SK-N-SH (cell line): ENCODE measurements around the gene CEP295NL. TPM values are rescaled to one million over a fixed set of nuclear protein-coding genes. Genes with fewer than 3 reads are reported as not detected.

ENCODE experiments used
- CTCF ChIA-PET: fragments of 300-600, 350-600 bp; formaldehyde crosslinking; extraction: SDS; loops from one replicate; lab custom pipeline; 2021; lab: Yijun Ruan, JAX
- POLR2A ChIA-PET: fragments of 350-600 bp; sonication (Branson Sonifier 250); formaldehyde crosslinking; extraction: SDS; loops from one replicate; lab custom pipeline; 2020; ENCODE audit warnings: antibody characterized with exemption, inconsistent platforms; lab: Yijun Ruan, JAX
- DNase-seq: peaks from one replicate; pipeline ENCODE4 v3.0.0; 2012
- H2AFZ ChIP-seq: fragments of 200-600 bp; sonication (generic); 2 replicates; pipeline ENCODE4 v1.8.1; 2016; ENCODE audit warnings: antibody characterized with exemption, mild to moderate bottlenecking, low read depth
- H3F3A ChIP-seq: fragments of 200-600 bp; sonication (generic); replicated peaks from 2 replicates; pipeline ENCODE3; 2016; ENCODE audit warnings: antibody characterized with exemption, mild to moderate bottlenecking; ENCODE audit not compliant: insufficient read depth
- H3K27ac ChIP-seq, 2 experiments: fragments of 200-500 bp in 1 of 2; fragments of 200-600 bp in 1 of 2; sonication (Bioruptor generic) in 1 of 2; sonication (generic), shearing (Covaris generic) in 1 of 2; 2 replicates each; pipeline versions ENCODE4 v1.5.1 to v1.6.1; 2014 to 2016; ENCODE audit warnings: low read depth in 2 of 2, inconsistent platforms in 1 of 2, low read length in 1 of 2, mild to moderate bottlenecking in 1 of 2, mixed read lengths in 1 of 2
- H3K27me3 ChIP-seq: fragments of 200-600 bp; sonication (generic), shearing (Covaris generic); 2 replicates; pipeline ENCODE4 v1.6.1; 2016; ENCODE audit warnings: mixed run types; ENCODE audit not compliant: insufficient read depth
- H3K36me3 ChIP-seq, 2 experiments: fragments of 200-500 bp in 1 of 2; fragments of 200-600 bp in 1 of 2; sonication (Bioruptor generic) in 1 of 2; sonication (generic) in 1 of 2; replicated peaks in 1 of 2; 2 replicates each; pipeline versions ENCODE3 to v1.5.1; 2014 to 2016; ENCODE audit warnings: low read length in 1 of 2, mild to moderate bottlenecking in 1 of 2; ENCODE audit not compliant: insufficient read depth in 2 of 2, control insufficient read depth in 1 of 2
- H3K4me1 ChIP-seq, 2 experiments: fragments of 200-500 bp in 1 of 2; fragments of 200-600 bp in 1 of 2; sonication (Bioruptor generic) in 1 of 2; sonication (generic), shearing (Covaris generic) in 1 of 2; 2 replicates each; pipeline versions ENCODE4 v1.5.1 to v1.6.1; 2014 to 2016; ENCODE audit warnings: low read depth in 1 of 2, low read length in 1 of 2, mixed run types in 1 of 2; ENCODE audit not compliant: insufficient read depth in 2 of 2, control insufficient read depth in 1 of 2
- H3K4me2 ChIP-seq: fragments of 200-600 bp; sonication (generic), shearing (Covaris generic); 2 replicates; pipeline ENCODE4 v1.6.1; 2017; ENCODE audit warnings: mixed run types
- H3K4me3 ChIP-seq, 2 experiments: fragments of 200-500 bp in 1 of 2; fragments of 200-600 bp in 1 of 2; sonication (Bioruptor generic) in 1 of 2; sonication (generic), shearing (Covaris generic) in 1 of 2; 2 replicates each; pipeline versions ENCODE4 v1.5.1 to v1.8.1; 2014 to 2016; ENCODE audit warnings: low read depth in 2 of 2, inconsistent platforms in 1 of 2, low read length in 1 of 2, mild to moderate bottlenecking in 1 of 2, mixed read lengths in 1 of 2, moderate library complexity in 1 of 2
- H3K79me2 ChIP-seq: fragments of 200-600 bp; sonication (generic); 2 replicates; pipeline ENCODE4 v1.8.1; 2017; ENCODE audit warnings: mild to moderate bottlenecking; ENCODE audit not compliant: insufficient read depth
- H3K9ac ChIP-seq: fragments of 200-600 bp; sonication (generic); 2 replicates; pipeline ENCODE4 v1.6.1; 2017; ENCODE audit warnings: mixed run types
- H3K9me2 ChIP-seq: fragments of 200-600 bp; sonication (generic); 2 replicates; pipeline ENCODE4 v1.6.1; 2017; ENCODE audit warnings: mixed run types
- H3K9me3 ChIP-seq: fragments of 200-600 bp; sonication (generic); 2 replicates; pipeline ENCODE4 v1.6.1; 2017; ENCODE audit warnings: mixed run types, mild to moderate bottlenecking, moderate library complexity
- H4K20me1 ChIP-seq: fragments of 200-600 bp; sonication (generic); 2 replicates; pipeline ENCODE4 v1.6.1; 2017; ENCODE audit warnings: mild to moderate bottlenecking, mixed run types; ENCODE audit not compliant: insufficient read depth
- FOXM1 ChIP-seq: IDR thresholded peaks from 2 replicates; pipeline ENCODE4 v1.4.0; 2012; ENCODE audit warnings: low read depth, mild to moderate bottlenecking
- NRF1 ChIP-seq: IDR thresholded peaks from 2 replicates; pipeline ENCODE4 v1.6.1; 2012; ENCODE audit warnings: low read depth, mild to moderate bottlenecking, low read length
- RXRA ChIP-seq: IDR thresholded peaks from 2 replicates; pipeline ENCODE4 v1.4.0; 2012; ENCODE audit warnings: low read depth, mild to moderate bottlenecking, borderline replicate concordance
- SMC3 ChIP-seq: IDR thresholded peaks from 2 replicates; pipeline ENCODE4 v1.6.1; 2012; ENCODE audit warnings: low read depth, low read length, improper control_type of control experiment
- TCF12 ChIP-seq: IDR thresholded peaks from 2 replicates; pipeline ENCODE4 v1.4.0; 2012
- WGBS: methylation state at CpG from one replicate; pipeline ENCODE4 v1.1.6; 2017; ENCODE audit warnings: low lambda C conversion rate; 5-methylcytosine and 5-hydroxymethylcytosine counted together
- polyA plus RNA-seq, 3 experiments: library from polyadenylated mRNA; depleted of rRNA; stranded (reverse); fragments of >200 nt; gene quantifications; 2 replicates each; pipeline ENCODE4 v1.2.3, GENCODE V29; 2012
- TF ChIP-seq, protein P1 (sequence below): fragments of 200-600 bp; sonication (generic); IDR thresholded peaks from 2 replicates; pipeline ENCODE4 v1.6.1; 2017; ENCODE audit warnings: antibody characterized with exemption, mild to moderate bottlenecking, moderate library complexity
- TF ChIP-seq, protein P2 (sequence below): IDR thresholded peaks from 2 replicates; pipeline ENCODE4 v1.4.0; 2012; ENCODE audit warnings: low read depth, borderline replicate concordance

Gene CEP295NL
- polyA plus RNA-seq, 1 of the 3 experiments (the other 2 are of a cell fraction): 0.35 TPM

DNA sequence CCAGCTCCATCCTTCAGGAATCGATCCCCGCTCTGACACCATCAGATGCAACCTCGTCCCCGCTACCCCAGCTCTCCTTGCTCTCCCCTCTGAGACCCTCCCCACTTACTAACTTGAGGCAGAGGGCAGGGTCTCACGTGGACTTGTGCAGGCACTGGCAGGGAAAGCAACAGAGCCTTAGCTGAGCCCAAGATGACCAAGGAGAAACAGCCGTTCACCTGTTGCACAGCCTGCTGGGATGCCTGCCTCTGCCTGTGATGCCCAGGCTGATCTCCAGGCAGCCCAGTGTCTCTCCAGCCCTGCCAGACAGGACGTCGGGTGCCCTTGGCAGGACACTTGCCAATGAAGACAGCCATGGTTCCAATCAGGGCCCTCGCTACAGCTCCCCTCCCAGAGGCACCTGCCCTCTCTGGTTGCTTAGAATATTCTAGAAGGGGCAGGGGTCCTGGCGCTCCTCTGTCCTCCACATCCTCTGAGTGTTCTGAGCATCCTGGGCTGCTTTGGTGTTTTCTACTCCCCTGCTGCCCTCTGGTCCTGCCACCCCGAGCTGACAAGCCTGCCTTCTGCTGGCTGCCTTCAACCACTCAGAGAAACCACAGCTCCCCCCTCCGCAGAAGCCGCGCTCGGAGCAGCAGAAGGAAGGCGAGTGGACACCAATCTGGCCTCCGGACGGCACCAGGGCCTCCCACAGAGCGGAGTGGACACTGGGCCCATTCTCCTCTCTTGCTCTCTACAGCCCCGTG lies 6.7 kb downstream of the CEP295NL start (continued):
- TF ChIP-seq, protein P1, sequence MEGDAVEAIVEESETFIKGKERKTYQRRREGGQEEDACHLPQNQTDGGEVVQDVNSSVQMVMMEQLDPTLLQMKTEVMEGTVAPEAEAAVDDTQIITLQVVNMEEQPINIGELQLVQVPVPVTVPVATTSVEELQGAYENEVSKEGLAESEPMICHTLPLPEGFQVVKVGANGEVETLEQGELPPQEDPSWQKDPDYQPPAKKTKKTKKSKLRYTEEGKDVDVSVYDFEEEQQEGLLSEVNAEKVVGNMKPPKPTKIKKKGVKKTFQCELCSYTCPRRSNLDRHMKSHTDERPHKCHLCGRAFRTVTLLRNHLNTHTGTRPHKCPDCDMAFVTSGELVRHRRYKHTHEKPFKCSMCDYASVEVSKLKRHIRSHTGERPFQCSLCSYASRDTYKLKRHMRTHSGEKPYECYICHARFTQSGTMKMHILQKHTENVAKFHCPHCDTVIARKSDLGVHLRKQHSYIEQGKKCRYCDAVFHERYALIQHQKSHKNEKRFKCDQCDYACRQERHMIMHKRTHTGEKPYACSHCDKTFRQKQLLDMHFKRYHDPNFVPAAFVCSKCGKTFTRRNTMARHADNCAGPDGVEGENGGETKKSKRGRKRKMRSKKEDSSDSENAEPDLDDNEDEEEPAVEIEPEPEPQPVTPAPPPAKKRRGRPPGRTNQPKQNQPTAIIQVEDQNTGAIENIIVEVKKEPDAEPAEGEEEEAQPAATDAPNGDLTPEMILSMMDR: no peak

DNA sequence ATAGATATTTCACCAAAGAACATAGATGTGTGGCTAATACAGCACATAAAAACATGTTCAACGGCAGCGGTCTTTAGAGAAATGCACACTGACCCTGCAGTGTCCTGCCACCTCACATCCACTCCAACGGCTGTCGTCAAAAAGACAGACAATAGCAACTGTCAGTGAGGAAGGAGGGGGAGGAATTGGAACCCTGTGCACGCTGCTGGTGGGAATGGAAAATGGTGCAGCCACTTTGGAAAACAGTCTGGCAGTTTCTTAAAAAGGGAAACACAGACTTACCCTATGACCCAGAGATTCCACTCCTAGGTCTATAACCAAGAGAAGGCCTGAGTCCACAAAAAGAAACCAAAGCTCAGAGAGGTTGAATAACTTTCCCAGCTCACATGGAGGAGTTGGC lies 7.7 kb downstream of the CEP295NL start:
- Histone ChIP-seq H3K4me3 (no peak overlapping the region), H3K36me3 (peaks cover 12 to 16% of the 10 kb centered on the region in 2 experiments), H3K79me2 (peaks cover 99% of the 10 kb centered on the region), H3K9me3 (no peaks in the 10 kb centered on the region), H4K20me1 (peaks cover 97% of the 10 kb centered on the region), H3F3A (peaks cover 13% of the 10 kb centered on the region), H3K9me2 (no peaks in the 10 kb centered on the region), H2AFZ (no peak overlapping the region)
- no peak for DNase-seq
- ChIA-PET POLR2A (no interaction called here), CTCF (interaction anchor here (1.2 to 7.4 kb wide), 6 partner anchors 9 to 76 kb away, joined by 3 to 44 read pairs (median 10); no protein-coding TSS in a partner anchor)
- WGBS: 91% methylated on average over 5 of the region's 5 CpGs
- TF ChIP-seq, protein P2, sequence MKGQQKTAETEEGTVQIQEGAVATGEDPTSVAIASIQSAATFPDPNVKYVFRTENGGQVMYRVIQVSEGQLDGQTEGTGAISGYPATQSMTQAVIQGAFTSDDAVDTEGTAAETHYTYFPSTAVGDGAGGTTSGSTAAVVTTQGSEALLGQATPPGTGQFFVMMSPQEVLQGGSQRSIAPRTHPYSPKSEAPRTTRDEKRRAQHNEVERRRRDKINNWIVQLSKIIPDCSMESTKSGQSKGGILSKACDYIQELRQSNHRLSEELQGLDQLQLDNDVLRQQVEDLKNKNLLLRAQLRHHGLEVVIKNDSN: no peak
- TF ChIP-seq, all 33 proteins: peak for 0
- peaks cover 0 to 79% of the 10 kb centered on the region in 2 experiments; a peak in 2 of 4 replicates for H3K4me1 ChIP-seq
- H3K27ac ChIP-seq: peak overlapping the region in 1 of 2 experiments; percentile 22; a peak in 1 of 4 replicates
- no peaks in the 10 kb centered on the region for H3K27me3 ChIP-seq
- H3K4me2 ChIP-seq: no peak overlapping the region
- H3K9ac ChIP-seq: no peak overlapping the region

DNA sequence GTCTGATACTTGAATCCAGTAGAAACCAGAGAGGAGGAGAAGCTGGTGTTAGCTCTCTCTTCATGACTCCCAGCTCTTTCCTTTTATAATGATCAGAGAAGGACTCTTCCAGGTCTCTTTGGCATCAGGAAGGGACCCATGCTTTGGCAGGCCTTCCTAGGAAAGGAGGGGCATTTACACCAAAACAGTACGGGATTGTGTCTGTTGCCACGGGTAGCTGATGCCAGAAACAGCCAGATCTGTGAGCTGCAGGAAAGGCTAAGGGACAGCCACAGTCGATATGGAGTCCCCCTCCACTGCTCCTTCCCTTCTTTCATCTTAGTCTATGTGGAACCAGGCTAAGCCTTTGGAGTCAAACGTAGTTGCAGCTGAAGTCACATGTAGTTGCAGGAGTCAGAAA lies 9.3 kb downstream of the CEP295NL start:
- H3K4me2 ChIP-seq: no peak overlapping the region
- H3K9ac ChIP-seq: no peak overlapping the region
- H3K9me2 ChIP-seq: no peaks in the 10 kb centered on the region
- WGBS: 72% methylated on average over 4 of the region's 4 CpGs
- H3K27me3 ChIP-seq: no peaks in the 10 kb centered on the region
- H3F3A ChIP-seq: peaks cover 16% of the 10 kb centered on the region
- peaks cover 81% of the 10 kb centered on the region for H4K20me1 ChIP-seq
- H3K36me3 ChIP-seq: peaks cover 12 to 16% of the 10 kb centered on the region in 2 experiments
- no peaks in the 10 kb centered on the region for H3K9me3 ChIP-seq
- peaks cover 0 to 79% of the 10 kb centered on the region in 2 experiments; a peak in 2 of 4 replicates for H3K4me1 ChIP-seq
- no peak overlapping the region for H2AFZ ChIP-seq
- DNase-seq: no peak
- H3K4me3 ChIP-seq: no peak overlapping the region
- H3K79me2 ChIP-seq: peaks cover 99% of the 10 kb centered on the region
- CTCF ChIA-PET: interaction anchor here (0.8 to 7.4 kb wide), 9 partner anchors 8 to 149 kb away, joined by 3 to 44 read pairs (median 5); no protein-coding TSS in a partner anchor
- POLR2A ChIA-PET: interaction anchor here (2.0 to 3.1 kb wide), 2 partner anchors 11 to 19 kb away, joined by 6 to 35 read pairs; no protein-coding TSS in a partner anchor
- TF ChIP-seq SMC3: no peak
- TF ChIP-seq TCF12: no peak
- TF ChIP-seq RXRA: no peak
- TF ChIP-seq NRF1: no peak
- TF ChIP-seq FOXM1: no peak
- H3K27ac ChIP-seq: peak overlapping the region in 1 of 2 experiments; percentile 98; a peak in 2 of 4 replicates
